ENCODE data around the gene NEDD9. TPM values are rescaled to one million over a fixed set of nuclear protein-coding genes. Genes with fewer than 3 reads are reported as not detected.

The NEDD9 gene
- total and polyA plus RNA-seq, 5 donors, result 20.9 to 38.0 (median 25.9) TPM

GRCh38 chr6:11260249-11261038 is 28.0 kb upstream of the NEDD9 start:
- Histone ChIP-seq H3K27ac (ENCODE audit: low read length) (no peak overlapping the region), H3K4me1 (ENCODE audit: control insufficient read depth, insufficient read depth, low read length) (peaks cover 12% of the 10 kb centered on the region), H3K9me3 (ENCODE audit: control insufficient read depth, low read length) (no peaks in the 10 kb centered on the region), H3K27me3 (ENCODE audit: control insufficient read depth, insufficient read depth) (no peaks in the 10 kb centered on the region), H3K4me3 (ENCODE audit: low read length) (no peak overlapping the region)
- DNase-seq, result no peak
- intact Hi-C loops (cut with DNase I), result no loop called here
- no peak for ATAC-seq
- 96% methylated on average over 4 of the region's 4 CpGs for WGBS

GRCh38 chr6:11258260-11259237 is 26.1 kb upstream of the NEDD9 start:
- Histone ChIP-seq H3K4me1 (ENCODE audit: control insufficient read depth, insufficient read depth, low read length) (peaks cover 11% of the 10 kb centered on the region), H3K9me3 (ENCODE audit: control insufficient read depth, low read length) (no peaks in the 10 kb centered on the region), H3K4me3 (ENCODE audit: low read length) (no peak overlapping the region), H3K27ac (ENCODE audit: low read length) (peak overlapping the region; percentile 27), H3K27me3 (ENCODE audit: control insufficient read depth, insufficient read depth) (no peaks in the 10 kb centered on the region)
- DNase-seq (no peak), ATAC-seq (no peak)
- 89% methylated on average over 2 of the region's 2 CpGs for WGBS
- intact Hi-C loops (cut with DNase I), result no loop called here

- Histone ChIP-seq H3K27ac (ENCODE audit: low read length) (no peak overlapping the region), H3K27me3 (ENCODE audit: control insufficient read depth, insufficient read depth) (no peaks in the 10 kb centered on the region), H3K4me1 (ENCODE audit: control insufficient read depth, insufficient read depth, low read length) (peaks cover 6% of the 10 kb centered on the region), H3K9me3 (ENCODE audit: control insufficient read depth, low read length) (no peaks in the 10 kb centered on the region), H3K4me3 (ENCODE audit: low read length) (no peak overlapping the region)
- intact Hi-C loops (cut with DNase I), result no loop called here
- ATAC-seq (no peak), DNase-seq (no peak)
- 96% methylated on average over 5 of the region's 5 CpGs for WGBS
These were observed 23.1 kb upstream of the NEDD9 start for GRCh38 chr6:11255610-11256009.

- Histone ChIP-seq H3K4me3 (ENCODE audit: low read length) (no peak overlapping the region), H3K9me3 (ENCODE audit: control insufficient read depth, low read length) (no peaks in the 10 kb centered on the region), H3K27ac (ENCODE audit: low read length) (no peak overlapping the region), H3K27me3 (ENCODE audit: control insufficient read depth, insufficient read depth) (no peaks in the 10 kb centered on the region), H3K4me1 (ENCODE audit: control insufficient read depth, insufficient read depth, low read length) (peaks cover 4% of the 10 kb centered on the region)
- WGBS, result 84% methylated on average over 1 of the region's 1 CpG
- DNase-seq (no peak), ATAC-seq (no peak)
- intact Hi-C loops (cut with DNase I), result no loop called here
These were observed 21.1 kb upstream of the NEDD9 start for GRCh38 chr6:11253594-11253993.

- no peaks in the 10 kb centered on the region for H3K27me3 ChIP-seq (ENCODE audit: control insufficient read depth, insufficient read depth)
- no peaks in the 10 kb centered on the region for H3K9me3 ChIP-seq (ENCODE audit: control insufficient read depth, low read length)
- ATAC-seq (peak; percentile 95), DNase-seq (peak; percentile 73 to 80 (median 75))
- WGBS, result 21% methylated on average over 7 of the region's 7 CpGs
- intact Hi-C loops (cut with DNase I), result no loop called here
- H3K27ac ChIP-seq (ENCODE audit: low read length), result peak overlapping the region; percentile 92
- no peak overlapping the region for H3K4me3 ChIP-seq (ENCODE audit: low read length)
- H3K4me1 ChIP-seq (ENCODE audit: control insufficient read depth, insufficient read depth, low read length), result peaks cover 4% of the 10 kb centered on the region
These were observed 19.3 kb upstream of the NEDD9 start for GRCh38 chr6:11251553-11252360.

- no peaks in the 10 kb centered on the region for H3K9me3 ChIP-seq (ENCODE audit: control insufficient read depth, low read length)
- intact Hi-C loops (cut with DNase I), result no loop called here
- H3K27ac ChIP-seq (ENCODE audit: low read length), result no peak overlapping the region
- H3K4me3 ChIP-seq (ENCODE audit: low read length), result no peak overlapping the region
- 82% methylated on average over 1 of the region's 1 CpG for WGBS
- no peaks in the 10 kb centered on the region for H3K27me3 ChIP-seq (ENCODE audit: control insufficient read depth, insufficient read depth)
- H3K4me1 ChIP-seq (ENCODE audit: control insufficient read depth, insufficient read depth, low read length), result peaks cover 4% of the 10 kb centered on the region
- no peak for ATAC-seq
- no peak for DNase-seq
These were observed 17.6 kb upstream of the NEDD9 start for GRCh38 chr6:11250108-11250507.

- ATAC-seq, result no peak
- no peaks in the 10 kb centered on the region for H3K9me3 ChIP-seq (ENCODE audit: control insufficient read depth, low read length)
- no peak overlapping the region for H3K27ac ChIP-seq (ENCODE audit: low read length)
- DNase-seq, result no peak
- WGBS, result 99% methylated on average over 3 of the region's 3 CpGs
- no peak overlapping the region for H3K4me3 ChIP-seq (ENCODE audit: low read length)
- H3K27me3 ChIP-seq (ENCODE audit: control insufficient read depth, insufficient read depth), result no peaks in the 10 kb centered on the region
- intact Hi-C loops (cut with DNase I), result loop anchor here in 3 of 4 donors (10.0 kb wide), 1 partner anchor 246 kb away; no protein-coding TSS in a partner anchor
- peaks cover 4% of the 10 kb centered on the region for H3K4me1 ChIP-seq (ENCODE audit: control insufficient read depth, insufficient read depth, low read length)
These were observed 16.7 kb upstream of the NEDD9 start for GRCh38 chr6:11248974-11249761.

- no peak overlapping the region for H3K27ac ChIP-seq (ENCODE audit: low read length)
- H3K9me3 ChIP-seq (ENCODE audit: control insufficient read depth, low read length), result no peaks in the 10 kb centered on the region
- 76% methylated on average over 6 of the region's 6 CpGs for WGBS
- intact Hi-C loops (cut with DNase I), result loop anchor here in 3 of 4 donors (10.0 kb wide), 1 partner anchor 248 kb away; no protein-coding TSS in a partner anchor
- peaks cover 3% of the 10 kb centered on the region for H3K4me1 ChIP-seq (ENCODE audit: control insufficient read depth, insufficient read depth, low read length)
- ATAC-seq (no peak), DNase-seq (no peak)
- no peak overlapping the region for H3K4me3 ChIP-seq (ENCODE audit: low read length)
- no peaks in the 10 kb centered on the region for H3K27me3 ChIP-seq (ENCODE audit: control insufficient read depth, insufficient read depth)
These were observed 14.3 kb upstream of the NEDD9 start for GRCh38 chr6:11246722-11247121.

GRCh38 chr6:11245381-11246256 is 13.2 kb upstream of the NEDD9 start:
- 62% methylated on average over 9 of the region's 9 CpGs for WGBS
- intact Hi-C loops (cut with DNase I), result loop anchor here in 3 of 4 donors (10.0 kb wide), 1 partner anchor 249 kb away; no protein-coding TSS in a partner anchor
- no peaks in the 10 kb centered on the region for H3K9me3 ChIP-seq (ENCODE audit: control insufficient read depth, low read length)
- H3K4me1 ChIP-seq (ENCODE audit: control insufficient read depth, insufficient read depth, low read length), result peaks cover 3% of the 10 kb centered on the region
- H3K27me3 ChIP-seq (ENCODE audit: control insufficient read depth, insufficient read depth), result no peaks in the 10 kb centered on the region
- no peak overlapping the region for H3K4me3 ChIP-seq (ENCODE audit: low read length)
- no peak overlapping the region for H3K27ac ChIP-seq (ENCODE audit: low read length)
- DNase-seq (no peak), ATAC-seq (no peak)
